ENCODE data around the gene CAMK1D. TPM values are rescaled to one million over a fixed set of nuclear protein-coding genes. Genes with fewer than 3 reads are reported as not detected.

CAMK1D gene
- total RNA-seq, 1 donor from 2014 or later = 22.5 TPM

GRCh38 chr10:12606461-12606860 lies 257.1 kb downstream of the CAMK1D start:
- ATAC-seq = no peak
- Histone ChIP-seq H3K9me3 (no peaks in the 10 kb centered on the region), H3K4me3 (no peak overlapping the region), H3K36me3 (no peaks in the 10 kb centered on the region), H3K4me1 (peaks cover 17% of the 10 kb centered on the region), H3K27me3 (ENCODE audit: low read depth) (no peaks in the 10 kb centered on the region), H3K27ac (no peak overlapping the region)
- TF ChIP-seq CTCF (IDR thresholded peaks at IDR 0.05) = no peak
- no peak for DNase-seq
- intact Hi-C loops (cut with DNase I) = no loop called here

- TF ChIP-seq CTCF (IDR thresholded peaks at IDR 0.05) = no peak
- H3K4me3 ChIP-seq = no peak overlapping the region
- ATAC-seq (no peak), DNase-seq (no peak)
- no peak overlapping the region for H3K27ac ChIP-seq
- no peaks in the 10 kb centered on the region for H3K9me3 ChIP-seq
- no peaks in the 10 kb centered on the region for H3K27me3 ChIP-seq (ENCODE audit: low read depth)
- intact Hi-C loops (cut with DNase I) = no loop called here
- peaks cover 17% of the 10 kb centered on the region for H3K4me1 ChIP-seq
- no peaks in the 10 kb centered on the region for H3K36me3 ChIP-seq
Measured at GRCh38 chr10:12608761-12609160, 259.4 kb downstream of the CAMK1D start.

- ATAC-seq (no peak), DNase-seq (no peak)
- Histone ChIP-seq H3K9me3 (no peaks in the 10 kb centered on the region), H3K27ac (no peak overlapping the region), H3K36me3 (no peaks in the 10 kb centered on the region), H3K4me3 (no peak overlapping the region), H3K27me3 (ENCODE audit: low read depth) (no peaks in the 10 kb centered on the region), H3K4me1 (peaks cover 17% of the 10 kb centered on the region)
- no peak for TF ChIP-seq CTCF (IDR thresholded peaks at IDR 0.05)
- intact Hi-C loops (cut with DNase I) = no loop called here
Measured at GRCh38 chr10:12609435-12609834, 260.1 kb downstream of the CAMK1D start.

GRCh38 chr10:12613136-12613535 lies 263.8 kb downstream of the CAMK1D start:
- H3K4me3 ChIP-seq = no peak overlapping the region
- H3K36me3 ChIP-seq = no peaks in the 10 kb centered on the region
- DNase-seq = no peak
- no peaks in the 10 kb centered on the region for H3K27me3 ChIP-seq (ENCODE audit: low read depth)
- H3K27ac ChIP-seq = no peak overlapping the region
- intact Hi-C loops (cut with DNase I) = no loop called here
- no peaks in the 10 kb centered on the region for H3K4me1 ChIP-seq
- no peaks in the 10 kb centered on the region for H3K9me3 ChIP-seq
- ATAC-seq = no peak
- TF ChIP-seq CTCF (IDR thresholded peaks at IDR 0.05) = no peak

- no peaks in the 10 kb centered on the region for H3K9me3 ChIP-seq
- H3K4me1 ChIP-seq = no peaks in the 10 kb centered on the region
- no peak overlapping the region for H3K4me3 ChIP-seq
- no peak overlapping the region for H3K27ac ChIP-seq
- no peaks in the 10 kb centered on the region for H3K27me3 ChIP-seq (ENCODE audit: low read depth)
- DNase-seq (no peak), ATAC-seq (no peak)
- no peak for TF ChIP-seq CTCF (IDR thresholded peaks at IDR 0.05)
- H3K36me3 ChIP-seq = no peaks in the 10 kb centered on the region
- intact Hi-C loops (cut with DNase I) = no loop called here
Measured at GRCh38 chr10:12614177-12614995, 265.0 kb downstream of the CAMK1D start.
